SK-N-SH (cell line): Measurements from ENCODE around the gene ANKRD33B. TPM values are rescaled to one million over a fixed set of nuclear protein-coding genes. Genes with fewer than 3 reads are reported as not detected.
"Not testable (repeated sequence)": the region's sequence is repeated elsewhere in the genome, so short reads cannot be mapped to it uniquely, and the experiment has no call there.

ENCODE experiments used
- CTCF ChIA-PET: fragments of 300-600, 350-600 bp; formaldehyde crosslinking; extraction: SDS; loops from one replicate; lab custom pipeline; 2021; lab: Yijun Ruan, JAX
- POLR2A ChIA-PET: fragments of 350-600 bp; sonication (Branson Sonifier 250); formaldehyde crosslinking; extraction: SDS; loops from one replicate; lab custom pipeline; 2020; ENCODE audit warnings: antibody characterized with exemption, inconsistent platforms; lab: Yijun Ruan, JAX
- DNase-seq: peaks from one replicate; pipeline ENCODE4 v3.0.0; 2012
- H2AFZ ChIP-seq: fragments of 200-600 bp; sonication (generic); 2 replicates; pipeline ENCODE4 v1.8.1; 2016; ENCODE audit warnings: antibody characterized with exemption, mild to moderate bottlenecking, low read depth
- H3F3A ChIP-seq: fragments of 200-600 bp; sonication (generic); replicated peaks from 2 replicates; pipeline ENCODE3; 2016; ENCODE audit warnings: antibody characterized with exemption, mild to moderate bottlenecking; ENCODE audit not compliant: insufficient read depth
- H3K27ac ChIP-seq, 2 experiments: fragments of 200-500 bp in 1 of 2; fragments of 200-600 bp in 1 of 2; sonication (Bioruptor generic) in 1 of 2; sonication (generic), shearing (Covaris generic) in 1 of 2; 2 replicates each; pipeline versions ENCODE4 v1.5.1 to v1.6.1; 2014 to 2016; ENCODE audit warnings: low read depth in 2 of 2, inconsistent platforms in 1 of 2, low read length in 1 of 2, mild to moderate bottlenecking in 1 of 2, mixed read lengths in 1 of 2
- H3K27me3 ChIP-seq: fragments of 200-600 bp; sonication (generic), shearing (Covaris generic); 2 replicates; pipeline ENCODE4 v1.6.1; 2016; ENCODE audit warnings: mixed run types; ENCODE audit not compliant: insufficient read depth
- H3K36me3 ChIP-seq, 2 experiments: fragments of 200-500 bp in 1 of 2; fragments of 200-600 bp in 1 of 2; sonication (Bioruptor generic) in 1 of 2; sonication (generic) in 1 of 2; replicated peaks in 1 of 2; 2 replicates each; pipeline versions ENCODE3 to v1.5.1; 2014 to 2016; ENCODE audit warnings: low read length in 1 of 2, mild to moderate bottlenecking in 1 of 2; ENCODE audit not compliant: insufficient read depth in 2 of 2, control insufficient read depth in 1 of 2
- H3K4me1 ChIP-seq, 2 experiments: fragments of 200-500 bp in 1 of 2; fragments of 200-600 bp in 1 of 2; sonication (Bioruptor generic) in 1 of 2; sonication (generic), shearing (Covaris generic) in 1 of 2; 2 replicates each; pipeline versions ENCODE4 v1.5.1 to v1.6.1; 2014 to 2016; ENCODE audit warnings: low read depth in 1 of 2, low read length in 1 of 2, mixed run types in 1 of 2; ENCODE audit not compliant: insufficient read depth in 2 of 2, control insufficient read depth in 1 of 2
- H3K4me2 ChIP-seq: fragments of 200-600 bp; sonication (generic), shearing (Covaris generic); 2 replicates; pipeline ENCODE4 v1.6.1; 2017; ENCODE audit warnings: mixed run types
- H3K4me3 ChIP-seq, 2 experiments: fragments of 200-500 bp in 1 of 2; fragments of 200-600 bp in 1 of 2; sonication (Bioruptor generic) in 1 of 2; sonication (generic), shearing (Covaris generic) in 1 of 2; 2 replicates each; pipeline versions ENCODE4 v1.5.1 to v1.8.1; 2014 to 2016; ENCODE audit warnings: low read depth in 2 of 2, inconsistent platforms in 1 of 2, low read length in 1 of 2, mild to moderate bottlenecking in 1 of 2, mixed read lengths in 1 of 2, moderate library complexity in 1 of 2
- H3K79me2 ChIP-seq: fragments of 200-600 bp; sonication (generic); 2 replicates; pipeline ENCODE4 v1.8.1; 2017; ENCODE audit warnings: mild to moderate bottlenecking; ENCODE audit not compliant: insufficient read depth
- H3K9ac ChIP-seq: fragments of 200-600 bp; sonication (generic); 2 replicates; pipeline ENCODE4 v1.6.1; 2017; ENCODE audit warnings: mixed run types
- H3K9me2 ChIP-seq: fragments of 200-600 bp; sonication (generic); 2 replicates; pipeline ENCODE4 v1.6.1; 2017; ENCODE audit warnings: mixed run types
- H3K9me3 ChIP-seq: fragments of 200-600 bp; sonication (generic); 2 replicates; pipeline ENCODE4 v1.6.1; 2017; ENCODE audit warnings: mixed run types, mild to moderate bottlenecking, moderate library complexity
- H4K20me1 ChIP-seq: fragments of 200-600 bp; sonication (generic); 2 replicates; pipeline ENCODE4 v1.6.1; 2017; ENCODE audit warnings: mild to moderate bottlenecking, mixed run types; ENCODE audit not compliant: insufficient read depth
- CHD2 ChIP-seq: fragments of 150-350 bp; IDR thresholded peaks from 2 replicates; pipeline ENCODE4 v1.6.1; 2018; ENCODE audit warnings: low read length; ENCODE audit not compliant: partially characterized antibody
- CTCF ChIP-seq: fragments of 200-600 bp; sonication (generic); IDR thresholded peaks from 2 replicates; pipeline ENCODE4 v1.6.1; 2017; ENCODE audit warnings: antibody characterized with exemption, mild to moderate bottlenecking, moderate library complexity
- ELF1 ChIP-seq: IDR thresholded peaks from 2 replicates; pipeline ENCODE4 v1.4.0; 2012
- EZH2phosphoT487 ChIP-seq: fragments of 200-600 bp; sonication (generic); IDR thresholded peaks from 2 replicates; pipeline ENCODE4 v1.6.1; 2017; ENCODE audit warnings: low read depth, mixed run types, mild to moderate bottlenecking, antibody characterized with exemption, moderate library complexity, borderline replicate concordance
- FOSL2 ChIP-seq: IDR thresholded peaks from 2 replicates; pipeline ENCODE4 v1.4.0; 2012; ENCODE audit warnings: low read depth, mild to moderate bottlenecking, moderate library complexity, borderline replicate concordance
- FOXM1 ChIP-seq: IDR thresholded peaks from 2 replicates; pipeline ENCODE4 v1.4.0; 2012; ENCODE audit warnings: low read depth, mild to moderate bottlenecking
- GATA2 ChIP-seq: sonication (generic); formaldehyde crosslinking; IDR thresholded peaks from 2 replicates; pipeline ENCODE4 v1.5.0; 2020; ENCODE audit warnings: mild to moderate bottlenecking, missing genetic modification reagents
- JUND ChIP-seq: IDR thresholded peaks from 2 replicates; pipeline ENCODE4 v1.4.0; 2012
- MEF2A ChIP-seq: IDR thresholded peaks from 2 replicates; pipeline ENCODE4 v1.4.0; 2012; ENCODE audit warnings: low read depth, borderline replicate concordance
- NRF1 ChIP-seq: IDR thresholded peaks from 2 replicates; pipeline ENCODE4 v1.6.1; 2012; ENCODE audit warnings: low read depth, mild to moderate bottlenecking, low read length
- PBX3 ChIP-seq: IDR thresholded peaks from 2 replicates; pipeline ENCODE4; 2012
- POLR2AphosphoS5 ChIP-seq: IDR thresholded peaks from 2 replicates; pipeline ENCODE4 v1.6.1; 2012; ENCODE audit warnings: low read depth, low read length
- RAD21 ChIP-seq: IDR thresholded peaks from 2 replicates; pipeline ENCODE4 v1.6.1; 2012; ENCODE audit warnings: mild to moderate bottlenecking, low read length
- RCOR1 ChIP-seq: fragments of 150-350 bp; IDR thresholded peaks from 2 replicates; pipeline ENCODE4 v1.6.1; 2017; ENCODE audit warnings: antibody characterized with exemption, low read length
- REST ChIP-seq: IDR thresholded peaks from 2 replicates; pipeline ENCODE4 v1.6.1; 2012; ENCODE audit warnings: mild to moderate bottlenecking, low read depth, low read length, moderate library complexity
- SMC3 ChIP-seq: IDR thresholded peaks from 2 replicates; pipeline ENCODE4 v1.6.1; 2012; ENCODE audit warnings: low read depth, low read length, improper control_type of control experiment
- TCF12 ChIP-seq: IDR thresholded peaks from 2 replicates; pipeline ENCODE4 v1.4.0; 2012
- TEAD4 ChIP-seq: IDR thresholded peaks from 2 replicates; pipeline ENCODE4 v1.4.0; 2012; ENCODE audit warnings: mild to moderate bottlenecking, borderline replicate concordance; ENCODE audit not compliant: insufficient read depth
- USF1 ChIP-seq: IDR thresholded peaks from 2 replicates; pipeline ENCODE4 v1.4.0; 2012; ENCODE audit warnings: low read depth, borderline replicate concordance
- ZBTB33 ChIP-seq: IDR thresholded peaks from 2 replicates; pipeline ENCODE4 v1.4.0; 2012; ENCODE audit warnings: low read depth, borderline replicate concordance
- WGBS: methylation state at CpG from one replicate; pipeline ENCODE4 v1.1.6; 2017; ENCODE audit warnings: low lambda C conversion rate; 5-methylcytosine and 5-hydroxymethylcytosine counted together
- polyA plus RNA-seq, 3 experiments: library from polyadenylated mRNA; depleted of rRNA; stranded (reverse); fragments of >200 nt; gene quantifications; 2 replicates each; pipeline ENCODE4 v1.2.3, GENCODE V29; 2012

Gene ANKRD33B
- polyA plus RNA-seq, 1 of the 3 experiments (the other 2 are of a cell fraction), result 1.8 TPM

GRCh38 chr5:10548418-10549122, 15.3 kb upstream of the ANKRD33B start:
- POLR2A ChIA-PET, result no interaction called here
- no peak overlapping the region for H3K27ac ChIP-seq
- no peaks in the 10 kb centered on the region for H3K79me2 ChIP-seq
- 92% methylated on average over 48 of the region's 48 CpGs for WGBS
- DNase-seq, result no peak
- H3K36me3 ChIP-seq, result no peaks in the 10 kb centered on the region
- H2AFZ ChIP-seq, result no peak overlapping the region
- H3K9me2 ChIP-seq, result no peaks in the 10 kb centered on the region
- peaks cover 13% of the 10 kb centered on the region for H3F3A ChIP-seq
- H3K4me2 ChIP-seq, result no peak overlapping the region
- H3K27me3 ChIP-seq, result no peaks in the 10 kb centered on the region
- peaks cover 0 to 22% of the 10 kb centered on the region in 2 experiments; a peak in 2 of 4 replicates for H3K4me1 ChIP-seq
- H4K20me1 ChIP-seq, result no peaks in the 10 kb centered on the region
- H3K9me3 ChIP-seq, result no peaks in the 10 kb centered on the region
- TF ChIP-seq PBX3 (no peak), FOSL2 (no peak), POLR2AphosphoS5 (no peak), ELF1 (no peak), RCOR1 (no peak), NRF1 (no peak), TEAD4 (no peak), GATA2 (CRISPR knock-in tag) (no peak), USF1 (no peak), RAD21 (no peak), CHD2 (no peak), TCF12 (no peak), ZBTB33 (no peak), JUND (no peak), EZH2phosphoT487 (no peak), REST (no peak), MEF2A (no peak), CTCF (no peak), SMC3 (no peak), FOXM1 (no peak)
- no peak overlapping the region for H3K4me3 ChIP-seq
- H3K9ac ChIP-seq, result no peak overlapping the region
- CTCF ChIA-PET, result interaction anchor here (0.8 to 1.0 kb wide), 2 partner anchors 18 to 79 kb away, joined by 3 read pairs; no protein-coding TSS in a partner anchor

- H3K36me3 ChIP-seq, H3K27ac ChIP-seq, H3K4me2 ChIP-seq, POLR2A ChIA-PET, H3K9me2 ChIP-seq, H3K4me3 ChIP-seq, DNase-seq, H4K20me1 ChIP-seq, H3K79me2 ChIP-seq, CTCF ChIA-PET, H3K9ac ChIP-seq, H2AFZ ChIP-seq, H3K9me3 ChIP-seq, H3K27me3 ChIP-seq: not testable (repeated sequence)
- Histone ChIP-seq H3K4me1 (peaks cover 0 to 22% of the 10 kb centered on the region in 2 experiments; a peak in 2 of 4 replicates), H3F3A (peaks cover 13% of the 10 kb centered on the region)
- WGBS, result 97% methylated on average over 30 of the region's 30 CpGs
Measured at GRCh38 chr5:10549123-10549514, 14.8 kb upstream of the ANKRD33B start.
